SU-DHL-6 (cell line): ENCODE results near the gene HYLS1.
"Not testable (repeated sequence)": the region's sequence is repeated elsewhere in the genome, so short reads cannot be mapped to it uniquely, and the experiment has no call there.

Source experiments
- H2AFZ ChIP-seq: fragments of 200-600 bp; sonication (generic); 2 replicates; pipeline ENCODE4 v1.6.1; 2014; ENCODE audit warnings: low read depth, mild to moderate bottlenecking, moderate library complexity, mixed read lengths, antibody characterized with exemption, low read length; ENCODE audit not compliant: severe bottlenecking
- H3F3A ChIP-seq: fragments of 200-600 bp; shearing (Covaris generic); 2 replicates; pipeline ENCODE4 v1.6.0; 2016; ENCODE audit warnings: antibody characterized with exemption, mild to moderate bottlenecking; ENCODE audit not compliant: insufficient read depth
- H3K27ac ChIP-seq: fragments of 200-600 bp; sonication (generic); 2 replicates; pipeline ENCODE4 v1.5.1; 2016; ENCODE audit warnings: low read depth, mild to moderate bottlenecking, low read length, moderate library complexity, mixed read lengths
- H3K27me3 ChIP-seq: fragments of 200-600 bp; sonication (generic), shearing (Covaris generic); 2 replicates; pipeline ENCODE4 v1.6.0; 2014; ENCODE audit warnings: mild to moderate bottlenecking, low read length
- H3K36me3 ChIP-seq: fragments of 200-600 bp; sonication (generic); 2 replicates; pipeline ENCODE4 v1.6.1; 2014; ENCODE audit warnings: mild to moderate bottlenecking, low read length, mixed read lengths
- H3K4me2 ChIP-seq: fragments of 300-600, 200-600 bp; shearing (Covaris generic), sonication (generic); 2 replicates; pipeline ENCODE4 v1.6.0; 2014; ENCODE audit warnings: low read length, low read depth, mild to moderate bottlenecking; ENCODE audit not compliant: poor library complexity, severe bottlenecking
- H3K4me3 ChIP-seq: fragments of 200-600 bp; sonication (generic); 2 replicates; pipeline ENCODE4 v1.5.1; 2014; ENCODE audit warnings: antibody characterized with exemption, low read length, mild to moderate bottlenecking, mixed read lengths; ENCODE audit not compliant: insufficient read depth, poor library complexity, severe bottlenecking
- H3K79me2 ChIP-seq: fragments of 200-600 bp; sonication (generic); 2 replicates; pipeline ENCODE4 v1.6.1; 2014; ENCODE audit warnings: mild to moderate bottlenecking, low read length, moderate library complexity; ENCODE audit not compliant: insufficient read depth
- H3K9ac ChIP-seq: fragments of 200-600 bp; sonication (generic); 2 replicates; pipeline ENCODE4 v1.7.0; 2014; ENCODE audit warnings: mild to moderate bottlenecking, low read length
- H3K9me2 ChIP-seq: fragments of 200-600 bp; sonication (generic); replicated peaks from 2 replicates; pipeline ENCODE4 v1.6.1; 2014; ENCODE audit warnings: low read length; ENCODE audit not compliant: insufficient read depth
- H3K9me3 ChIP-seq: fragments of 200-600 bp; sonication (generic); 2 replicates; pipeline ENCODE4 v1.6.1; 2014; ENCODE audit warnings: low read length, mixed read lengths; ENCODE audit not compliant: insufficient read depth
- H4K20me1 ChIP-seq: fragments of 200-600 bp; sonication (generic); 2 replicates; pipeline ENCODE4 v1.6.1; 2014; ENCODE audit warnings: low read depth, mild to moderate bottlenecking, antibody characterized with exemption, low read length, moderate library complexity, mixed read lengths
- CTCF ChIP-seq: fragments of 200-600 bp; sonication (generic); IDR thresholded peaks from one replicate; pipeline ENCODE4 v1.5.1; 2017; ENCODE audit warnings: antibody characterized with exemption, mild to moderate bottlenecking, low read length, moderate library complexity; ENCODE audit not compliant: insufficient read depth, poor library complexity, severe bottlenecking
- EZH2phosphoT487 ChIP-seq: fragments of 200-600 bp; sonication (generic), shearing (Covaris generic); conservative IDR thresholded peaks from 2 replicates; pipeline ENCODE4 v1.6.1; 2018; ENCODE audit warnings: mild to moderate bottlenecking, antibody characterized with exemption, low read length, moderate library complexity, mixed read lengths

Gene HYLS1

GRCh38 chr11:125904678-125905077 lies 17.2 kb downstream of the HYLS1 start:
- H3F3A ChIP-seq = no peaks in the 10 kb centered on the region
- no peaks in the 10 kb centered on the region for H3K9me3 ChIP-seq
- no peak overlapping the region for H3K9ac ChIP-seq
- no peaks in the 10 kb centered on the region for H3K9me2 ChIP-seq
- no peak overlapping the region for H3K4me2 ChIP-seq
- H4K20me1 ChIP-seq = no peaks in the 10 kb centered on the region
- H3K36me3 ChIP-seq = no peaks in the 10 kb centered on the region
- H2AFZ ChIP-seq = no peak overlapping the region
- peaks cover 12% of the 10 kb centered on the region; the same call in 1 of the 2 replicates for H3K79me2 ChIP-seq
- H3K4me3 ChIP-seq = no peak overlapping the region
- TF ChIP-seq CTCF (no peak), EZH2phosphoT487 (no peak)
- no peaks in the 10 kb centered on the region for H3K27me3 ChIP-seq
- no peak overlapping the region for H3K27ac ChIP-seq

- TF ChIP-seq CTCF (no peak), EZH2phosphoT487 (no peak)
- Histone ChIP-seq H3K79me2 (no peaks in the 10 kb centered on the region), H3K27ac (no peak overlapping the region), H3K4me3 (no peak overlapping the region), H3K9me2 (no peaks in the 10 kb centered on the region), H3K4me2 (no peak overlapping the region), H3K36me3 (no peaks in the 10 kb centered on the region), H4K20me1 (no peaks in the 10 kb centered on the region), H3F3A (no peaks in the 10 kb centered on the region), H3K9ac (no peak overlapping the region), H3K27me3 (no peaks in the 10 kb centered on the region), H3K9me3 (no peaks in the 10 kb centered on the region), H2AFZ (no peak overlapping the region)
Measured at GRCh38 chr11:125910226-125910849, 22.9 kb downstream of the HYLS1 start.

GRCh38 chr11:125914601-125915000 lies 27.1 kb downstream of the HYLS1 start:
- H3K27ac ChIP-seq, H4K20me1 ChIP-seq, H3K9me2 ChIP-seq, H3K4me2 ChIP-seq, H3K4me3 ChIP-seq, H2AFZ ChIP-seq, H3K79me2 ChIP-seq, H3K27me3 ChIP-seq, H3K9ac ChIP-seq, H3K36me3 ChIP-seq, H3F3A ChIP-seq, H3K9me3 ChIP-seq: not testable (repeated sequence)

GRCh38 chr11:125916683-125917347 lies 29.3 kb downstream of the HYLS1 start:
- H3K9me3 ChIP-seq = no peaks in the 10 kb centered on the region
- H3K79me2 ChIP-seq = no peaks in the 10 kb centered on the region
- no peaks in the 10 kb centered on the region for H3K9me2 ChIP-seq
- no peak overlapping the region for H3K4me3 ChIP-seq
- no peaks in the 10 kb centered on the region for H4K20me1 ChIP-seq
- no peaks in the 10 kb centered on the region for H3F3A ChIP-seq
- no peak overlapping the region for H3K4me2 ChIP-seq
- H3K9ac ChIP-seq = no peak overlapping the region
- no peaks in the 10 kb centered on the region for H3K36me3 ChIP-seq
- no peak overlapping the region for H3K27ac ChIP-seq
- no peaks in the 10 kb centered on the region for H3K27me3 ChIP-seq
- H2AFZ ChIP-seq = no peak overlapping the region
- TF ChIP-seq EZH2phosphoT487 (no peak), CTCF (no peak)
